HFF-Myc (cell line): Measurements from ENCODE around the gene KLHL42.

Experiments
- DNase-seq: peaks from one replicate; pipeline ENCODE4 v3.0.0-alpha.2; 2011; ENCODE audit warnings: low read depth; ENCODE audit errors: extremely low read depth
- H3K4me3 ChIP-seq: replicated peaks from 2 replicates; pipeline ENCODE4 v1.5.1; 2011; ENCODE audit warnings: low read depth, mild to moderate bottlenecking, control low read depth, low read length
- CTCF ChIP-seq: IDR thresholded peaks from 2 replicates; pipeline ENCODE4 v1.5.1; 2012; ENCODE audit warnings: mild to moderate bottlenecking, low read depth, low read length, control low read depth; ENCODE audit errors: missing control alignments

Gene KLHL42

GRCh38 chr12:27794818-27795584, 15.0 kb downstream of the KLHL42 start:
- no peak for DNase-seq
- no peak for TF ChIP-seq CTCF
- H3K4me3 ChIP-seq, result no peak overlapping the region

- DNase-seq, result no peak
- no peak overlapping the region for H3K4me3 ChIP-seq
- no peak for TF ChIP-seq CTCF
Measured at GRCh38 chr12:27796128-27796527, 16.1 kb downstream of the KLHL42 start.

GRCh38 chr12:27797301-27798025, 17.4 kb downstream of the KLHL42 start:
- TF ChIP-seq CTCF, result no peak
- no peak for DNase-seq

GRCh38 chr12:27800819-27801218, 20.8 kb downstream of the KLHL42 start:
- no peak for TF ChIP-seq CTCF
- no peak for DNase-seq
- H3K4me3 ChIP-seq, result no peak overlapping the region

More at GRCh38 chr12:27797301-27798025, 17.4 kb downstream of the KLHL42 start:
- no peak overlapping the region for H3K4me3 ChIP-seq

GRCh38 chr12:27801630-27802029, 21.6 kb downstream of the KLHL42 start:
- TF ChIP-seq CTCF, result no peak
- no peak overlapping the region for H3K4me3 ChIP-seq
- no peak for DNase-seq

GRCh38 chr12:27802511-27802910, 22.5 kb downstream of the KLHL42 start:
- H3K4me3 ChIP-seq, result no peak overlapping the region
- DNase-seq, result no peak
- TF ChIP-seq CTCF, result no peak

GRCh38 chr12:27802936-27803335, 22.9 kb downstream of the KLHL42 start:
- TF ChIP-seq CTCF, result no peak
- no peak for DNase-seq
- H3K4me3 ChIP-seq, result no peak overlapping the region
